ENCODE results near the gene CHMP1B.

- TF ChIP-seq POLR2A (IDR thresholded peaks at IDR 0.05; ENCODE audit: low read length) (no peak), GATA1 (IDR thresholded peaks at IDR 0.05; ENCODE audit: low read depth, low read length) (no peak)
These were observed 41.3 kb upstream of the CHMP1B start for GRCh38 chr18:11809895-11810294.
